HG02970 (cell line): ENCODE measurements around the gene MAP7D1.
"Not testable (repeated sequence)": the region's sequence is repeated elsewhere in the genome, so short reads cannot be mapped to it uniquely, and the experiment has no call there.

Experiments
- ATAC-seq: cut with Tn5 transposase; IDR thresholded peaks from one replicate; pipeline ENCODE4 v1.9.1; 2021; ENCODE audit warnings: mild to moderate bottlenecking, moderate library complexity, moderate number of reproducible peaks; ENCODE audit not compliant: unreplicated experiment, low FRiP score

MAP7D1 gene

GRCh38 chr1:36187800-36188593 is 32.0 kb downstream of the MAP7D1 start:
- ATAC-seq: no peak

GRCh38 chr1:36196805-36197204 is 40.8 kb downstream of the MAP7D1 start:
- ATAC-seq: not testable (repeated sequence)

- ATAC-seq: no peak
Observed at GRCh38 chr1:36198641-36199040, 42.7 kb downstream of the MAP7D1 start.

DNA sequence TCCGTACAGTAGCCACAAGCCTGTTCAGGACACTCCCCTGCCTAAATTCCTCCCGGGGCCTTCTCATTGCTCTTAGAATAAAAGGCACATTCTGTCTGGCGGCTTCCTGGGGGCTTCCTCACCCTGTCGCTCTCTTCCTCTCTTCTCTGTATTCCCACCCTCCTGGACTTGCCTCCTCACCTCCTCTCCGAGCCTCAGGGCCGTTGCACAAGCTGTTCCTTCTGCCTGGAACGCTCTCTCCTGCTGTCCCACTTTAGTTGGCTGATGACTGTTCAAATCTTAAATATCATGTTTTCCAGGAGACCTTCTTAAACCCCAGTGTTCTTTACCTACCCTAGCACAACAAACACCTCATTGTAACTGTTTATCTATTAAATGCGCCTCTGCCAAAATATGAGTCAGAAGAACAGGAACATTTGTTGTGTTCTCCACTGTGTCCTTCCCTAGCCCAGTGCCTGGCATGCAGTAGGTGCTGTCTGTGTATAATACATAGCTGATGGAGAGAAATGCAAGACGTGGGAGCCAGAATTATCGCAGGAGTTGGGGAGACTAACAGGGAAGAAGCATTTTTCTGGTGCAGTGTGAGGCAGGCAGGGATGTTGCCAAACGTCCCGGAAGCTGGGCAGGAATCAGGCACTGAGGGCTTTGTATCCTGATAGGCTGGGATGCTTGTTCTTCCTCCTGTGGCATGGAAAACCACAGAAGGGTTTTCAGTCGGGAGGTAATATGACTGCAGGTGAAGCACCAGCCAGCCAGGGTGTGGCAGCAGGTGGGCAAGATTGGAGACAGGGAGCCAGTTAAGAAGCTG is 44.2 kb downstream of the MAP7D1 start:
- ATAC-seq: no peak

DNA sequence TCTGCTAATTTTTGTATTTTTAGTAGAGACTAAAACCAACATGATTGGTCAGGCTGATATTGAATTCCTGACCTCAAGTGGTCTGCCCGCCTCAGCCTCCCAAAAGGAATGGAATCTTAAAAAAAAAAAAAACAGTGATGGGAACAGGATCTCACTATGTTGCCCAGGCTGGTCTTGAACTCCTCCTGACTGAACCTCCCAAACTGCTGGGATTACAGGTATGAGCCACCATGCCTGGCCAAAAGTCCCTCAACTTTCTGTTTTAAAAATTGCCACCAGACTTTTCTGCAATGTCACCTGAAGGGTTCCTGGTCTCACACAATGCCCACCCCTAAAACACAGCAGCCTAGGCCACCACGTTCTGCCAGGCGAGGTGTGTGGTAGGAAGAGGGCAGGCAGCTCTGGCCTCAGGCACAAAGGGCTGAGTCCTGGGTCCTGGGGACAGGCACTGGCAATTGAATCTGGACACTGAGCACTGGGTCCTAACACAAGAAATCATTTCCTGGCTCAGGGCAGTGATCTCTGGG is 47.1 kb downstream of the MAP7D1 start:
- no peak for ATAC-seq

DNA sequence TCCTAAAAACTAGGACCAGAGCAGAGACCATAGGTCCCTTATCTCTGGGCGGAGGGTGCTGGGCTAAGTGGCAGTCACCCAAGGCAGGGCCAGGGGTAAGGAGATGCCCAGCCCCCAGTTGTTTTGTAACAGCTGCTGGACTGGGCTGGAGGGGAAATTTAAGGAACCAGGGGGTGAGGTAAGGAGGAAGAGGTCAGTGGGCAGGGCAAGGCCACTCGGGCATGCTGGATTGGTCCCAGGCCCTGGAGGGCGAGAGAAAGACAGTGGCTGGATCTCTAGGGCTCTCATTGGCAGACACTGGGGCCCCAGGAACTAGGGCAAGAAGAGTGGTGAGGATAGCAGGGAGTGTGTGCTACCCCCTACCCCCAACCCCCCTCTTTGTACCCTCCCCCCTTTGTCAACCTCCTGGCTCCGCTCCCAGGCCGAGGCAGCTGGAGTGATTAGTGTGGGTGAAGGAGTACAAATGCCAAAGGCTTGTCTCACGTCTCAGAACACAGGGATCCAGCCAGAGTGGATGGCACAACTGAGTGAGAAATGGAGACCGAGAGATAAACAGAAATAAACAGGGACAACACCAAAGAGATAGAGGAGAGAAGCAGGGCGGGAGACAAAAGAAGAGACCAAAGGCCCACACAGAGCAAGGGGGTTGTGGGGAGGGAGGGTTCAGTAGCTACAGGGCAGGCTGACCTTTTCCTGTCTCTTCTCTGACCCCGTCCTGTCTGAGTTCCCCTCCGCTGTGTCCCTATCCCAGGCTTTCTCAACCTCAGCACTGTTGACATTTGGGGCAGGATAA is 47.8 kb downstream of the MAP7D1 start:
- no peak for ATAC-seq

DNA sequence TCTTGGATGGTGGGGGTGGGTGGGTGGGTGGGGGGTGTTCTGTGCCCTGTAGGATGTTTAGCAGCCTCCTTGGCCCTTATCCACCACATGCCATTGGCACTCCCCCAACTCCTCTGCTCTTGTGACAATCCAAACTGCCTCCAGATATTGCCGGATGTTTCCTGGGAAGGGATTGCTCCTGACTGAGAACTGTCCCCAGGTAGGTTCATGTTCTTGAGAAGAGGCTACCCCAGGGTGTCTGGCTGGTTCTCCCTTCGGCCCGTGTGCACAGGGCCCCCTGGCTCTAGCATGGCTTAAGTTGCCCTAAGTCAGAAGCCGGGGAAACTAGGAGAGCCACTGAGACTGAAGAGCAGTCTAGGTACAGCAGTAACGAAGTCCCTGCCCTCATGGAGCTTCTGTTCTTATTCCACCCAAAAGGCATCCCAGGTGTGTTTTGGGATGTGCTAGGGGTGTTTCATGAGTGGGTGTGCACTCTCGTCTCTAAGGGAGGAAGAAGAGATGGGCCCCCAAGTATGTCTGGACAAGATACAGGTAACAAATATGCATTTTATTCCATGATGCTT is 48.5 kb downstream of the MAP7D1 start:
- ATAC-seq: no peak

- no peak for ATAC-seq
Observed at GRCh38 chr1:36206323-36206858, 50.4 kb downstream of the MAP7D1 start.

- no peak for ATAC-seq
Observed at GRCh38 chr1:36207339-36207738, 51.4 kb downstream of the MAP7D1 start.

DNA sequence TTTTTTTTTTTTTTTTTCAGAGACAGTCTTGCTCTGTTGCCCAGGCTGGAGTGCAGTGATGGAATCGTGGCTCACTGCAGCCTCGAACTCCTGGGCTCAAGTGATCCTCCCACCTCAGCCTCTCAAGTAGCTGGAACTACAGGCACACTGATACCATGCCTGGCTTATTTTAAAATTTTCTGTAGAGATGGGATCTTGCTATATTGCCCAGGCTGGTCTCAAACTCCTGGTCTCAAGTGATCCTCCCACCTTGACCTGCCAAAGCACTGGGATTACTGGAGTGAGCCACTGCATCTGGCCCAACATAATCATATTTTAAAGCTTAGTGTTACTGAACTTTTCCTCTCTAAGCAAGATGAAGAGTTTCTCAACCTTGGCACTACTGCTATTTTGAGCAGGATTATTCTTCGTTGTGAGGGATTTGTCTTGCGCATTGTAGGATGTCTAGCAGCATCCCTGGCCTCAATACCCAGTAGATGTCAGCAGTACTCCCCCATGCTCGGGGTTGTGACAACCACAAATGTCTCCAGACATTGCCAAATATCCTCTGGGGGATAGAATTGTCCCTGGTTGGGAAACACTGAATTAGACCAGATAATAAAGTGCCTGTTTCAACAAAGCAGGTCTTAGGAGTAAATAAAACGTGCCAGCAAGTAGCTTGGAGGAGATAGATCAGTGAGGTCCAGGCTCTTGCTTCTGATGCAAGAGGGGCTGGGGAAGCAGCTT is 53.2 kb downstream of the MAP7D1 start:
- ATAC-seq: no peak

GRCh38 chr1:36211307-36211706 is 55.3 kb downstream of the MAP7D1 start:
- no peak for ATAC-seq

GRCh38 chr1:36211841-36212240 is 55.9 kb downstream of the MAP7D1 start:
- no peak for ATAC-seq

GRCh38 chr1:36212782-36213181 is 56.8 kb downstream of the MAP7D1 start:
- no peak for ATAC-seq

DNA sequence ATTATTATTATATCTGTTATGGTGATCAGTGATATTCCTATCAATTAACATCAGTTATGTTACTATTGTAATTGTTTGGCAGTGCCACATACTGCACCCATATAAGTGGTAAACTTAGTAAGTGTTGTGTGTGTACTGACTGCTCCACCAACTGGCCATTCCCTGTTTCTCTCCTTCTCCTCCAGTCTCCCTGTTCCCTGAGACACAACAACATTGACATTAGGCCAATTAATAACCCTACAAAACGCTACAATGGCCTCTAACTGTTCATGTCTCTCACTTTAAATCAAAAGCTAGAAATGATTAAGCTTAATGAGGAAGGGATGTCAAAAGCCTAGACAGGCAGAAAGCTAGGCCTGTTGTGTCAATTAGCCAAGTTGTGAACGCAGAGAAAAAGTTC is 61.7 kb downstream of the MAP7D1 start:
- no peak for ATAC-seq

GRCh38 chr1:36221901-36222300 is 65.9 kb downstream of the MAP7D1 start:
- ATAC-seq: not testable (repeated sequence)

DNA sequence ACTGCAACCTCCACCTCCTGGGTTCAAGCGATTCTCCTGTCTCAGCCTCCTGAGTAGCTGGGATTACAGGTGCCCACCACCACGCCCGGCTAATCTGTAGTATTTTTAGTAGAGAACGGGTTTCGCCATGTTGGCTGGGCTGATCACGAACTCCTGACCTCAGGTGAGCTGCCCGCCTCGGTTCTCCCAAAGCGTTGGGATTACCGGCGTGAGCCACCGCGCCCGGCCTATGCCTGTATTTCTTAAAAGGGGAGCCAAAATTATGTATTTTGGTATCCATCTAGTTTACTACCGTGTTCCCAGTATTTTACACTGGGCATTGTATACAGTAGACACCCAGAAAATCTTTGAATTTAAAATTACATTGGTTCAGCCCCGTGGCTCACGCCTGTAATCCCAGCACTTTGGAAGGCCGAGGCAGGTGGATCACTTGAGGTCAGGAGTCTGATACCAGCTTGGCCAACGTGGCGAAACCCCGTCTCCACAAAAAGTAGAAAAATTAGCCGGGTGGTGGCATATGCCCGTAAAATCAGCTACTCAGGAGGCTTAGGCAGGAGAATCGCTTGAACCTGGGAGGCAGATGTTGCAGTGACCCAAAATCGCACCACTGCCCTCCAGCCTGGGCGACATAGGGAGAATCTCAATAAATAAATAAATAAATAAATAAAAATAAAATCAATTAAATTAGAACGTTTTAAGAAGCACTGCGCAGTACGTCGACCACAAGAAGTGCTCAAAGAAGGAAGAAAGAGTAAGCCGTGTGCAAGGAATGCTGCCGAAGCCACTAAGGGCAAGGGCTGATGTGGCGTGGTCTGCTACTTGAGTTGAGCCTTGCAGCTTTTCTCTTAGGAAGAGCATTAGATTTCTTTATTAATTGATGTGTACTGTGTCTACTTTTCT is 66.8 kb downstream of the MAP7D1 start:
- no peak for ATAC-seq

DNA sequence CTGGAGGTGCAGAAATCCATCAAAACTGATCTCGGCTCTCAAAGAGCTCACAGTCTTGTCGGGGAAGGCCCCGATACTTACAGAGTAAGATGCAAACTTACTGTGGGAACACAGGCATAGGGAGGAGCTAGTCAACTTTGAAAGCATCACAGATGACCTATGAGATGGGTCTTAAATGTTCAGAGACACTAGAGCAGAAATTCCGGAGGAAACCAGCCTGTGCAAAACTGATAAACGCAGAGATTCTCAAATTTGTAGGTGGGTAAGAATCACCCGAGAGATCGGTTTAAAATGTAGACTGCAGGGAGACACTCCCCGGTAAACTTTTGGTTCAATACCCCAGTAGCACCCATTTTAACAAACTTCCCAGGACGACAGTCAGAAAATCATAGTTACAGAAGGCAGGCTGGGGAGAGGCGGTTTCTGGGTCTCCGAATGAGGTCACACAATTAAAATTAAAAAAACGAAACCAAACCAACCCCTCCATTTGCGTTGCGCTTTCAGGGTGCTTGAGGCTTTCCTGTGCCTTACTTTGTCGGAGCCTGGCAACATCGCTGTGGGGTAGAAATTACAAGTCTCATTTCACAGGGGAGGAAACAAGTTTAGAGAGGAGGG is 67.5 kb downstream of the MAP7D1 start:
- ATAC-seq: peak; percentile 25

DNA sequence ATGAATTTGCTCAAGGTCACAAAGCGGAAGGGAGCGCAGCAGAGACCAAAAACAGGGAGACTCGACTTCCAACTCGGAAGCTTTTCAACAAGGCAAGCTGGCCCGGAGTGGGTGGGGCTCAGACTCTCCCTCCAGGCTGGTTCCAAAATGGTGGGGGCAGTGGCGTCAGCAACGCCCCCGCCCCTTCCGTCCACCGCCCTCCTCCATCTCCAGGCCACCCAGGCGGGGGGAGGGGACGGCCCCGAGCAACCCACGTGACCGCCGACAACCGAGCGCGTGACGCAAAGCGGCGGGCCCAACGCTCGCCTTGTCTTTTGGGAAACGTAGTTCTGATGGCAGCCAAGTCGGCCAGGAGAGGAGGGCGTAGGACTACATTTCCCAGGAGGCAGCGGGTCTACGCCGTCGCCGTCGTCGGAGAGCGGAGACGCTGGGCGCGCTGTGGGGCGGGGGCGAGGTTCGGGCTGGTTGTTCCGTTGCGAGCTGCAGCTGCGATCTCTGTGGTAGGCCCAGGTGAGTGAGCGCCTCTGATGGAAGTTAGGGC is 68.1 kb downstream of the MAP7D1 start, which contains the start of gene THRAP3:
Gene THRAP3 (plus strand): TSS at position 448 of the 541 bp plus-strand sequence. CDS start 58,121 bp downstream, outside the sequence.
- ATAC-seq: peak; percentile 96
